Epithelial cell of esophagus (primary cell): ENCODE results near the gene ZNF346.

Experiments
- DNase-seq: peaks from one replicate; pipeline ENCODE4 v3.0.0; 2010; ENCODE audit warnings: low read depth
- H3K4me3 ChIP-seq: 2 replicates; pipeline ENCODE4 v1.5.1; 2011; ENCODE audit warnings: mild to moderate bottlenecking, low read length, control low read depth
- TF ChIP-seq, protein P1 (sequence below): IDR thresholded peaks from 2 replicates; pipeline ENCODE4 v1.5.1; 2011; ENCODE audit warnings: low read depth, mild to moderate bottlenecking, low read length, control low read depth, inconsistent platforms; ENCODE audit not compliant: insufficient read depth; ENCODE audit errors: missing control alignments

ZNF346 gene

GRCh38 chr5:177066224-177066623 is 43.7 kb downstream of the ZNF346 start:
- TF ChIP-seq, protein P1, sequence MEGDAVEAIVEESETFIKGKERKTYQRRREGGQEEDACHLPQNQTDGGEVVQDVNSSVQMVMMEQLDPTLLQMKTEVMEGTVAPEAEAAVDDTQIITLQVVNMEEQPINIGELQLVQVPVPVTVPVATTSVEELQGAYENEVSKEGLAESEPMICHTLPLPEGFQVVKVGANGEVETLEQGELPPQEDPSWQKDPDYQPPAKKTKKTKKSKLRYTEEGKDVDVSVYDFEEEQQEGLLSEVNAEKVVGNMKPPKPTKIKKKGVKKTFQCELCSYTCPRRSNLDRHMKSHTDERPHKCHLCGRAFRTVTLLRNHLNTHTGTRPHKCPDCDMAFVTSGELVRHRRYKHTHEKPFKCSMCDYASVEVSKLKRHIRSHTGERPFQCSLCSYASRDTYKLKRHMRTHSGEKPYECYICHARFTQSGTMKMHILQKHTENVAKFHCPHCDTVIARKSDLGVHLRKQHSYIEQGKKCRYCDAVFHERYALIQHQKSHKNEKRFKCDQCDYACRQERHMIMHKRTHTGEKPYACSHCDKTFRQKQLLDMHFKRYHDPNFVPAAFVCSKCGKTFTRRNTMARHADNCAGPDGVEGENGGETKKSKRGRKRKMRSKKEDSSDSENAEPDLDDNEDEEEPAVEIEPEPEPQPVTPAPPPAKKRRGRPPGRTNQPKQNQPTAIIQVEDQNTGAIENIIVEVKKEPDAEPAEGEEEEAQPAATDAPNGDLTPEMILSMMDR: no peak
- peak; percentile 26 for DNase-seq
- no peak overlapping the region for H3K4me3 ChIP-seq

GRCh38 chr5:177067503-177067902 is 45.0 kb downstream of the ZNF346 start:
- TF ChIP-seq, protein P1: no peak
- peak; percentile 24 for DNase-seq
- no peak overlapping the region for H3K4me3 ChIP-seq

GRCh38 chr5:177070536-177071191 is 48.2 kb downstream of the ZNF346 start:
- no peak overlapping the region for H3K4me3 ChIP-seq
- TF ChIP-seq, protein P1: no peak
- DNase-seq: no peak

DNA sequence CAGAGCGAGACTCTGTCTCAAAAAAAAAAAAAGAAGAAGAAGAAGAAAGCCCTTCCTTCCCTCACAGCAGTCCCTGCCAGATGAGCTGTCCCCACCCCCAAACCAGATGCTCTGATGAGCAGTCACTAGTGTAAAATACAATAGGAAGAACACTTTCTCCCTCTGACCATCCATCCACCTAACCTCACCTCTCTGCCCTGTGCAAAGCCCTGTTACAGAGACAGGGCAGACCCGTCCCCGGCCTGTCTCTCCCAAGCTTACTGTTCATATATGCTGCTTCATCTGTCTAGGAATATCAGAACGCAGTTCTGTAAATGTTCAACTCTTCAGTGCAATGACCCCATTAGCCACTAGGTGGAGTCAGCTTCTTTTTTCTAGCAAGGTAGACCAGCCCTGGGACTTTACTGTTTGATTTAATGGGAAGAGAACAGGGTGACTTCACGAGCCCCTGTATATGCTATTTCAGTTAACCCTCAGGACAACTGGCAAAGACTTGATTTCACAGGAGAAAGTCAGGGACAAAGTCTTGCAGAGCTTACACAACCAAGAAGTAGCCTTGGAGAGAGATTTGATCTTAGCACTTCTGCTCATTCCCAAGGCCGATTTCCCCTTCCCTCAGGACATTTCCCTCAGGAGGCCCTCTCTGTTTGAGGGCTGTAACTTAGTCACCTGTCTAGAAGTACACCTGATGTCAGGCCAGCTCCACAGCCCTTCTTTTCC is 49.3 kb downstream of the ZNF346 start:
- no peak overlapping the region for H3K4me3 ChIP-seq
- DNase-seq: peak; percentile 79
- TF ChIP-seq, protein P1: peak; percentile 89

- TF ChIP-seq, protein P1: no peak
- no peak for DNase-seq
- no peak overlapping the region for H3K4me3 ChIP-seq
These were observed 54.8 kb downstream of the ZNF346 start for GRCh38 chr5:177077335-177077734.

DNA sequence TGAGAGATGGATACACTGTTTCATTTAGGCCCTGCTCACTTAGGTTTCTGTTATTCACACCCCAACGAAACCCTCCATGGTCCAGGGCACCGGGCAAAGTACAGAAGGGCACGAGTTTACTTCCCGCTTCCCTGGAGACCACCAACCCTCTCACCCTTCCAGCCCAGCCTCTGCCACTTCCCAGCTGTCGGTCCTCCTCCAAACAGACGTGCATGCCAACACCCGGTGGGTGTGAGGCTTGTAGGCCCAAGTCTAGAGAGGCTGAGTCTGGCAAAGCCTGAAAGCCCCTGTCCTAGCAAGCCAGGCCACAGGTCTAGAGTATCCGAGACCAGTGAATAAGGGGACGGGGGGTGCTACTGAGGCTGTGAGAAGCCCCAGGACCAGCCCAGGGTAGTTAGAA is 57.1 kb downstream of the ZNF346 start:
- TF ChIP-seq, protein P1: no peak
- no peak for DNase-seq
- no peak overlapping the region for H3K4me3 ChIP-seq
